ENCODE measurements around the gene ASNS.
"Not testable (repeated sequence)": the region's sequence is repeated elsewhere in the genome, so short reads cannot be mapped to it uniquely, and the experiment has no call there.

ASNS gene, protein sequence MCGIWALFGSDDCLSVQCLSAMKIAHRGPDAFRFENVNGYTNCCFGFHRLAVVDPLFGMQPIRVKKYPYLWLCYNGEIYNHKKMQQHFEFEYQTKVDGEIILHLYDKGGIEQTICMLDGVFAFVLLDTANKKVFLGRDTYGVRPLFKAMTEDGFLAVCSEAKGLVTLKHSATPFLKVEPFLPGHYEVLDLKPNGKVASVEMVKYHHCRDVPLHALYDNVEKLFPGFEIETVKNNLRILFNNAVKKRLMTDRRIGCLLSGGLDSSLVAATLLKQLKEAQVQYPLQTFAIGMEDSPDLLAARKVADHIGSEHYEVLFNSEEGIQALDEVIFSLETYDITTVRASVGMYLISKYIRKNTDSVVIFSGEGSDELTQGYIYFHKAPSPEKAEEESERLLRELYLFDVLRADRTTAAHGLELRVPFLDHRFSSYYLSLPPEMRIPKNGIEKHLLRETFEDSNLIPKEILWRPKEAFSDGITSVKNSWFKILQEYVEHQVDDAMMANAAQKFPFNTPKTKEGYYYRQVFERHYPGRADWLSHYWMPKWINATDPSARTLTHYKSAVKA

DNA sequence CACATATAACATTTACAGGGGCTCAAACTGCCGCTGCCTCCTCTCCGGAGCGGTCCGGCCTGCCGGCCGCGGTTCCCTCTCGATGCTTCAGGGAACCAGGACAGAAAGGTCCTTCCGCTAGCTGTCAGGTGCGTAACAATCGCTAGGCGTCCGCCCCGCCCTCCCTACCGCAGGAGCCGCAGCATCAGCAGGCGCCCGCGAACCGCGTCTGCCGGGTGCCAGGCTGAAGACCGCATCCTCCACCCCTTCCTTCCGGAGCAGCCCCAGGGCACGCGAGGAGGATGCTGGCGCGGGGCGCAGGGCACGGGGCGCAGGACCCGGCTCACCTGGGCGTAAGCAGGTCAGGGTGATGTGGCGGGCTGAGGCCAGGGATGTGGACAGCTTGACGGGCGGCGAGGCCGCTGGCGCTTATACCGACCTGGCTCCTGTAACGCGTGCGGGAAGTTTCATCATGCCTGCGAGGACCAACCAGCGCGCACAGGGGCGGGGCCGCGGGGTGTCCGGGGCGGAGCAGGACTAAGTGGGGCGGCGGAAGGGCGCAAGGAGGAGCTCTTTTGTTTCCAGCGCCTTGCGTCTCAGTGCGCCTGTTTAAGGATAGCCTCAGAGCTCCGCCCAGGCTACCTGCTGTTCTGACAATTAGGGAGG, at the start of gene ASNS:
Gene ASNS (minus strand): TSS at position 384 of the 645 bp plus-strand sequence. CDS start 3,252 bp downstream, outside the sequence.
- peak; percentile 96 for DNase-seq

DNA sequence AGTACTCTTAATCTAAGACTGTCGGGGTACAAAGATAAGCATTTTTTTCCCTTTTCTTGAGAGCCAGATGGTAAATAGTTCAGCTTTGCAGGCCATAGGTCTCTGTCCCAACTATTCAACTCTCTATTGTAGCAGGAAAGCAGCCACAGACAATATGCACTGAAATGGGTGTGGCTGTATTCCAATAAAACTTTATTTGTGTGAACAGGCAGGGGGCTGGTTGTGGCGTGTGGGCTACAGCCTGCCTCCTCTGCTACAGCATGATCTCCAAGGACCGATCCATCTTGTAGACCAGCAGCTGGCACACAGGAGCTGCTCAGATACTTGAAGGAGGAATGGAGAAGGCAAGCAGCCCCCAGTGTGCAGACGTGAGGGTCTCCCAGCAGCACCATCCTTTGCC, 49.0 kb upstream of the ASNS start:
- not testable (repeated sequence) for DNase-seq

DNA sequence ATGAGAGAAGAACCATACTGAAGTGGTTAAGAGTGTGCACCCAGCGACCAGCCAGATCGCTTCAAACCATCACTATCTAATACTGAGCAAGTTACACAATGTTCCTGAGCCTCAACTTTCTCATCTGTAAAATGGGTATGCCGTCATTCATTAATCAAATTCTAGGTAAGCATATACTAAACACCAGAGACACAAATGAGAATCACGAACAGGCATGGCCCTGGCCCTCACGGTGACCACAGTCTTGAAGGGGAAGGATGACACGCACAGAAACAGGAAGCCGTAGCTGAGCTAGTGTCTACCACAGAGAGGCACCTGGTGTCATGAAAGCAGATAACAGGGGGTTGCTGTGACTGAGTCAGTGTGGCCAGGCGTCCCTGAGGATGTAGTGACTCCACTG, 43.1 kb upstream of the ASNS start:
- peak; percentile 28 for DNase-seq

DNA sequence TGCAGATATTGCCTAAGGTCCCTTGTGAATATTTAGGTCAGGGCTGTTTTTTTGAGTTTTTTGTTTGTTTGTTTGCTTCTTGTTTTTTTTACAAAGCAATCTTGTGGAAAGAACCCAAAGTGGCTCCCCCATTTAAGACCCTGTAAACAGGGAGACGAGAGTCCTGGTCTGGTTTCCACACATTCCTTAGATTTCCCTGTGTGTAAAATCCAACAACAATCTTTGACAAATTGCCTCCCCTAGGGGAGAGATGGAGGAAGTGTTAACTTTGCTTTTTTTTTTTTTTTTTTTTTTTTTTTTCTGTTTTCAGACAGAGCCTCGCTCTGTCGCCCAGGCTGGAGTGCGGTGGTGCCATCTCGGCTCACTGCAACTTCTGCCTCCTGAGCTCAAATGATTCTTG, 40.1 kb upstream of the ASNS start:
- DNase-seq, result not testable (repeated sequence)

DNA sequence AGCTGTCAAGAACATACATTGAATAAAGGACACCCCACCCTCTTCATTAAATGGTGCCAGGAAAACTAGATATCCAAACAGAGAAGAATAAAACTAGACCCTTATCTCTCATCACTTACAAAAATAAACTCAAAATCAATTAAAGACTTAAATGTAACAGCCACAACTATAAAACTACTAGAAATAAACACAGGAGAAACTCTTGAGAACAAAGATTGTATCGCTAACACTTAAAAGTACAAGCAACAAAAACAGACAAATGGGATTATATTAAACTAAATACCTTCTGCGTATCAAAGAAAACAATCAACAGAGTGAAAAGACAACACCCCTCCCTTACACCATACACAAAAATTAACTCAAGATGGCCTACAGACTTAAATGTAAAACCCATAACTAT, 24.7 kb upstream of the ASNS start:
- not testable (repeated sequence) for DNase-seq

DNA sequence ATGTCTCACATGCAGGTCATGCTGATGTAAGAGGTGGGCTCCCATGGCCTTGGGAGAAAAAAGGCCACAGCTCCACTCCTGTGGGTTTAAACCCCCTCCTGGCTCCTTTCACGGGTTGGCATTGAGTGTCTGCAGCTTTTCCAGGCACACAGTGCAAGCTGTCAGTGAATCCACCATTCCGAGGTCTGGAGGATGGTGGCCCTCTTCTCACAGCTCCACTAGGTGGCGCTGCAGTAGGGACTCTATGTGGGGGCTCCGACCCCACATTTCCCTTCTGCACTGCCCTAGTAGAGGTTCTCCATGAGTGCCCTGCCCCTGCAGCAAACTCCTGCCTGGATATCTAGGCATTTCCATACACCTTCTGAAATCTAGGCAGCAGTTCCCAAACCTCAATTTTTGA, 19.5 kb upstream of the ASNS start:
- not testable (repeated sequence) for DNase-seq

DNA sequence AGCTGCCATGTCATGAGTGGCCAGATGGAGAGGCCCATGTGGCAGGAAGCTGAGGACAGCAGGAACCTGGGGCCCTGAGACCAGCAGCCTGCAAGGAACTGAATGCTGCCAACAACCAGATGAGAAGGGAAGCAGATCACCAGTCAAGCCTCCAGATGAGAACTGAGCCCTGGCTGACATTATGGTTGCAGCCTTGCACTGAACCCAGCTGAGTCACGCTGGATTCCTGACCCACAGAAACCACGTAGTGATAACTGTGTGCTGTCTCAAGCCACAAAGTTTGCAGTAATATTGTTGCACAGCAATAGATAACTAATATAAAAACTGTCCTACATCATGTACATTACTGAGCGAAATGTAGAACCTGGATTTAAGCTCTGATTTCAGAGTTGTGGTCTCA, 7.3 kb upstream of the ASNS start:
- peak; percentile 18 for DNase-seq

DNA sequence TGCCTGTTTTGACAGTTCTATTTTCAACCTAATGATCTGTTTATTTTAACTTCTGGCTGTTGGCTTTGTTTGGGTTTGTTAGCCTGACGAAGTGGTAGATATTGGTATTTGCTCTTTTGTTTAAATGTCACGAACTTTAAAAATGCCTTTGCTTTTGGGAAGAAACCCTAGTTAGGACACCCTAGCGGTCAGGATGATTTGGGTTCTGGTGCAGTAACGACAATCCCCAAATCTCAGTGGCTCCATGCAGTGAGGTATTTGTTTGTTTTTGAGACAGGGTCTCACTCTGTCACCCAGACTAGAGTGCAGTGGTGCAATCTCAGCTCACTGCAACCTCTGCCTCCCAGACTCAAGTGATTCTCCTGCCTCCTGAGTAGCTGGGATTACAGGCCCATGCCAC, 2.7 kb upstream of the ASNS start:
- DNase-seq, result not testable (repeated sequence)

DNA sequence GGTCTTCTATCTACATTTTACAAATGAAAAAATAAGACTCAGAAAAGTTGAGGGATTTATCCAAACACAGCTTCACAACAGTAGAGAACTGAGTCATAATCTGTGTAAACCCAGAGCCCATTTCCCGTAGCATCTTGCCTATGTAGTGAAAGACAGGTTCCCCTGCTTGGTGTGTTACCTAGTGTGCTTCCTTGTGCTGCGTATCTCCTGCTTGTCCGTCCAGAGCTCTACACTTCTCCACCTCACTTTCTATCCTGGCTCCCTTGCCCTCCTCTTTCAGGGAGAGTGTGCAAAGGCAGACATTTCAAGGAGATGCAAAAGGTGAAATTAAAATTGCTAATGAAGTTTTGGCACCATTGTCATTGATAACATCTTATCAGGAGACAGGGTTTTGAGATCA, 1.4 kb upstream of the ASNS start:
- no peak for DNase-seq

DNA sequence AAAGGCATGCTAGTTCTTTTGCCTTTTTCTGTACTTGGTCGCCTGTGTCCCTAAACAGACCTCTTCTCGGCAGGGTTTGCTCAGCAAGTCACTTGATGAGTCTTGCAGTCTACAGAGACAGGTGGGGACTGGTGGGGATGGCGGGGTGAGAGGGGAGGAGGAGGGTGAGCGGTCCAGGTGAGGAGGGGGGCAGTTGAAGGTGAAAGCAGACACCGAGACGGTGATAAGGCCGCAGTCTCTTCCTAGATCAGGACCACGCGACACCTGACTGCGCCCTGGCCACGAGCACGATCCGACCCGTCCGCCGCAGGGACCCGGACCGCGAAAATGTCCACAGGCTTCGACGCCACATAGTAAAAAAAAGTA, 566 bp downstream of the ASNS start:
- DNase-seq, result peak; percentile 50

DNA sequence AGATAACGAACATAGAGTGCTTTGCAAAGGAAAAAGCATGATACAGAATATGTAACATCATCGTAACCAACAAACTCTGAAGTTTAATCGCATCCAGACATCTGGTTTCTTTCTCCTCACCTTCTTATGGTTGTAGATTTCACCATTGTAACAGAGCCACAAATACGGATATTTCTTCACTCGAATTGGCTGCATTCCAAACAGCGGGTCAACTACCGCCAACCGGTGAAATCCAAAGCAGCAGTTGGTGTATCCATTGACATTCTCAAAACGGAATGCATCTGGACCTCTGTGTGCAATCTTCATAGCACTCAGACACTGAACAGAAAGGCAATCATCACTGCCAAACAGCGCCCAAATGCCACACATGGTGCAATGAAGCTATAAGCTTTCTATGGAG, 3.4 kb downstream of the ASNS start:
- no peak for DNase-seq

DNA sequence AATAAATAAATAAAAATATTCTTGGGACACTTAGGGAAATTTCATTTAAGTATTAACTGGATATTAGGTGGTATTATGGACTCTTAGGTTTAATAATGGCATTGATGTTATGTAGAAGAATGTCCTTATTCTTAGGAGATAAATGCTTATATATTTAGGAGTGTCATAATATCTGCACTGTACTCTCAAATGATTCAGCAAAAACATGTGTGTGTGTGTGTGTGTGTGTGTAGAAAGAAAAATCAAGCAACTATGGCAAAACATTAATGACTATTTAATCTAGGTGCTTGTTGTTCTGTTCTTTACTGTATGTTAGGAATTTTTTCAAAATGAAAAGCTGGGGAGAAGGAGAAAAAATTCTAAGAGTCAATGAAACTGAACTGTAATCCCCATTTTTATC, 3.9 kb downstream of the ASNS start:
- DNase-seq, result no peak

DNA sequence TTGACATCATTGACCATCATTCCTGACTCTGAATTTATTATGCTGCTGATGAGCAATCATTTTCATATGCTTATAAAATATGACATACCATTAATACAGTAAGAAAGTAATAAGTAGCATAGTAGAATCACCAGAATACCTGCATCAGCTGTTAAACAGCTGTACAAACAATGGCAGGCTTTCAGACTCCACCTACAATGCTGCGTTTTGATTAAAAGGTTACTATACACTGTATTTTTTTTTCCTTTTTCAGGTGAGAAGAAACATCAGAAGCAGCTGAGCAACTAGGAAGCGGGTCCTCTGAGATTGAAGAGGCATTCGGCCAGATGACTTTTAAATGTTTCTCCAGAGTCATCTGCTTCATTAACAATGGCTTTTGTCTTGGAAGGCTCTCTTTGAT, 7.1 kb downstream of the ASNS start:
- no peak for DNase-seq

DNA sequence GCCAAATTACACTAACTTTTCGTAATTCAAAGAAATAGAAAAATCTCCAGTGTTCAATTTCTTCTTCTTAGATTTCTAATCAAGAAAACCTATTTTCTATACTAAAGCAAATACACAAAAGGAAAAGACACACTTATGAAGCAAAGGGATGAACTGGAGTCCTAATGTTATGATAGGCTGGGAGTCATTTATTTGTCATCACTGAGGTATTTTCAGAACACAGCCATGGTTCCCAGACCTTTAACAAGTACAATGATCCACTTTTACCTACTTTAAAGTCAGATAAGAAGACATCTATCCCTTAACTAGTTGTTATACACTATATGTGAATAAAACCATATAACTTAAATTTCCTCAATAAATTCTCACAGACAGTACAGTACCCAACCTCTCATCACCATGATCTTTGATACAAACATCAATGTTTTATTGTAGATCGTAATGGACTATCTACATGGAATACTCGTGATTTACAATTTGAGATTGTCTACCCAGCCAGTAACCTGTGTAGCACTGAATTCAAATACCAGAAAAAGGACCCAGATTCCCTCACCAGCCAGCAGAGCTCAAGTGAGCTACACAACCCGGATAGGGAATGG, 12.5 kb downstream of the ASNS start:
- DNase-seq, result no peak

DNA sequence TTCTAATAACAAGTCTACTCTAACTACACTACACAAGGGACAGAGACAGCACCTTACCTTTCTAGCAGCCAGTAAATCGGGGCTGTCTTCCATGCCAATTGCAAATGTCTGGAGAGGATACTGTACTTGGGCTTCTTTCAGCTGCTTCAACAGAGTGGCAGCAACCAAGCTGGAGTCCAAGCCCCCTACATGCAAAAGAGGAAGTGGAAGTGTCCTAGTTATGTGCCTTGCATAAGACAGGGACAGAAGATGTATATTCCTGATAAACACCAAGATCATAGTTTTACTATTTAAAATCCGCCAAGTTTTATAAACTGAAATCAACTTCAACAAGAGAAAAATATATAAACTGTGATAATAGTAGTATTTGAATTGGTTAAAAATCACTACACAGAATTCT, 14.0 kb downstream of the ASNS start:
- no peak for DNase-seq

DNA sequence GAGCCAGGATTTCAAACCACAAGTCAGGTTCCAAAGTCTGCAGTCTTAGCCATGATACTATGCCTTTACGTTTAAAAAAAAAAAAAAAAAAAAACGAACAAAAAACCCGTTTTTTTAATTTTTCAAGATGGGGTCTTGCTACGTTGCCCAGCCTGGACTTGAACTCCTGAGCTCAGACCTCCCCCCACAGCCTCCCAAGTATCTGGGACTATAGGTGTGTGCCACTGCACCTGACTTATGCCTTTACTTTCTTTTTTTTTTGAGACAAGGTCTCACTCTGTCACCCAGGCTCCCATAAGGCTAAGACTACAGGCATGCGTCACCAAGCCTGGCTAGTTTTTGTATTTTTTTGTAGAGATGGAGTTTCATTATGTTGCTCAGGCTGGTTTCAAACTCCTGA, 14.7 kb downstream of the ASNS start:
- no peak for DNase-seq

DNA sequence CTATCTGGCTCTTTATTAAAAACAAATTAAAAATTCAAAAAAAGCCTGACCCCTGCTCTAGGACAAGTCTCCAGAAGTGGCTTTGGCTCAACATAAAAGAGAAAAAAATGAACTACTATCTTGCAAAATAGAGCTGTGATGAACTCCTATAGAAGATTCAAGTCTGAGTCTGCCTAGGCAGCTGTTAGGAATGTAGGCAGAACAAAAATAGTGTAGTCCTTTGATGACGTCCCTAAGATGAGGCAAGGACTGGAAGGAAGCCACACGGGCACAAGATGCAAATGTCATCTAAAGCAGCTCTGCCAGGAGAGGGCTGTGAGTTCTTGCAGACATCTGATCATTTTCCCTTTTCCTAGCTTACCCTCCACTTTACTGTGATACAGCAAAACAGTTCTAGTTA, 20.5 kb downstream of the ASNS start:
- DNase-seq, result no peak

DNA sequence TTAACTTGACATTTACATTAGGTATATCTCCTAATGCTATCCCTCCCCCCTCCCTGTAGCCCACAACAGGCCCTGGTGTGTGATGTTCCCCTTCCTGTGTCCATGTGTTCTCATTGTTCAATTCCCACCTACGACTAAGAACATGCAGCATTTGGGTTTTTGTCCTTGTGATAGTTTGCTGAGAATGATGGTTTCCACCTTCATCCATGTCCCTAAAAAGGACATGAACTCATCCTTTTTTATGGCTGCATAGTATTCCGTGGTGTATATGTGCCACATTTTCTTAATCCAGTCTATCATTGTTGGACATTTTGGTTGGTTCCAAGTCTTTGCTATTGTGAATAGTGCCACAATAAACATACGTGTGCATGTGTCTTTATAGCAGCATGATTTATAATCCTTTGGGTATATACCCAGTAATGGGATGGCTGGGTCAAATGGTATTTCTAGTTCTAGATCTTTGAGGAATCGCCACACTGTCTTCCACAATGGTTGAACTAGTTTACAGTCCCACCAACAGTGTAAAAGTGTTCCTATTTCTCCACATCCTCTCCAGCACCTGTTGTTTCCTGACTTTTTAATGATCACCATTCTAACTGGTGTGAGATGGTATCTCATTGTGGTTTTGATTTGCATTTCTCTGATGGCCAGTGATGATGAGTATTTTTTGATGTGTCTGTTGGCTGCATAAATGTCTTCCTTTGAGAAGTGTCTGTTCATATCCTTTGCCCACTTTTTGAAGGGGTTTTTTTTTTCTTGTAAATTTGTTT, 21.8 kb downstream of the ASNS start:
- DNase-seq, result not testable (repeated sequence)

DNA sequence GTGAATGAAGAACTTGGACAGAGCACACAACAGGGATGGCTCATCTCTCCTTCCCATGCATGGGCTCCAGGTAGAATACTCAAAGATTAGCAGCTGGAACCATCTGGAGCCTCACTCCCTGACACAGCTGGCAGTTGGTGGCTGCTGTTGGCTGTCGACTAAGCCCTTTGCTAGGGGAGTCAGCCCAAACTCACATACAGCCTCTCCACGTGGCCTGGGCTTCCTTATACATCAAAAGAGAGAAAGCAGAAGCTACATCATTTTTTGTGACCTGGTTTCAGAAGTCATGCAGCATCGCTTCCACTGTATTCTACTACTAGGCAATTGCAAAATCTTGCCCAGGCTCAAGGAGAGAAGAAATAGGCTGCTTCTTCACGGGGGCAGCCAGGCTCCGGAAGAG, 24.4 kb downstream of the ASNS start:
- DNase-seq, result no peak

DNA sequence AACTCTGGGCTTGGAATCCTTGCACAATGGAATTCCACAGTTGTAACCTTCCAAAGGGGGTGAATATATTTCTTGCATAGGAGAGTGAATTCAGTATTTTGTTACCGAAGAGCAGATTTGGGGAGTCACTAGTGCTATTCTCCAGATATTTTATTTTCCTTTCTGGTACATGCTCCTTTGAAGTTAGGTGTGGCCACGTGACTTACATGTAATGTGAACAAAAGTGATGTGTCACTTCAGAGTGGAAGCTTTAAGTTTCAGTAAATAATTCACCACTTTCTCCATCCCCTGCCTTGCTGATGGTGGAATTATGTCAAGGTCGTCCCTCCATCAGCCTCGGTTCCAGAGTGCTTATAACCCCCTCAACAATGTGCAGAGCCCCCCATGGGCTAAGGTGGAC, 25.3 kb downstream of the ASNS start:
- DNase-seq, result no peak

DNA sequence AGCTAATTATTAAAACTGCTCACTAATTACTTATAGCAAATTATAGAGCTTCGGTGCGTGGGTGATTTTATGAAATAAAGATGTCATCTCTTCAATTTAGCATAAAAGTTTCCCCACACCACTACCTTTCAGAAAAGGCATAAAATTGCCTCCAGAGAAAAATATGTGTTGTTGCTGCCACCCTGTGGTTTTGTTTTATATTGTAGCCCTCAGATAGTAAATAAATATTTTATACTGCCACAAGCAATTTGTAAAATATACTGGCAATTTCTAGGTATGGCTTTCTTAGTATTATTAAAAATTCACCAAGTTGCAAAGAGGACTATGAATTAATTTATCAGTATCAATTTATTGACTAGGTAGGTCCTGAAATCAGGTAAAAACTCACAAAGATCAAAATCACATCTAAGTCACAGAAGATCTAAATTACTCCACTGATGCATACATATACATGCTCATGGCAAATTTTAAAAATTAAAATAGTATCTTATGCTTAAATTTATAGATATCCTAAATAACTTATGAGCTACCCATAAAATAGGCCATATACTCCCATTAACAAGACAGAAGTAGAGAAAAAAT, 26.5 kb downstream of the ASNS start:
- peak; percentile 25 for DNase-seq

DNA sequence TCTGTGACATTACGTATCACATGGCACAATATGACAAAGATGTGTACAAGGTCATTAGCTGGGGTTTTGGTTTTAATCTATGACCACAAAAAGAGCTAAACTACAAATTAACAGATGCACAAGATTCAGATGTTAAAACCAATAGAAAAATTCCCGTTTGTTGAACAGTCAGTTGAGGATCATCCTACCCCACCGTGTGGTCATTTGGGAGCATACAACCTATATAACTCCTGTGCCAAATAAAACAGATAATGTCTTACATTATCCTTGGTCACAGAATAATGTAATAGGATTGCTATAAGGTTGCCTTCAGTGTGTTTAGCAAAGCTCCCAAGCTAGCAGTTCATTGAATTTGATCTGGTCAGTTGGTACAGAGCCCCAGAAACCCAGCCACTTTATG, 28.2 kb downstream of the ASNS start:
- no peak for DNase-seq

Data from activated CD4-positive, alpha-beta T cell treated with anti-CD3 and anti-CD28 coated beads, Interleukin-2, Interleukin-6, amounts not matched to agents 100 ng/mL and 50 ng/mL, durations not matched to agents 16 hours and 8 hours (primary cell).